HepG2 (cell line): ENCODE measurements around the gene ZFYVE27.

ENCODE experiments used
- ATF3 ChIP-seq: sonication (generic); formaldehyde crosslinking; IDR thresholded peaks from 2 replicates; pipeline ENCODE4 v1.4.0; 2020; ENCODE audit warnings: missing genetic modification reagents
- CC2D1A ChIP-seq: sonication (generic); formaldehyde crosslinking; IDR thresholded peaks from 2 replicates; pipeline ENCODE4 v1.8.1; 2023; ENCODE audit warnings: mild to moderate bottlenecking, missing genetic modification reagents
- CEBPG ChIP-seq: IDR thresholded peaks from 2 replicates; pipeline ENCODE4 v1.6.1; 2016
- CTCF ChIP-seq: sonication (generic); formaldehyde crosslinking; IDR thresholded peaks from 2 replicates; pipeline ENCODE4 v1.5.0; 2020; ENCODE audit warnings: mild to moderate bottlenecking, missing genetic modification reagents, moderate library complexity
- E2F5 ChIP-seq: sonication (generic); formaldehyde crosslinking; conservative IDR thresholded peaks from 2 replicates; pipeline ENCODE4 v1.4.0; 2020; ENCODE audit warnings: missing genetic modification reagents
- KDM4B ChIP-seq: sonication (generic); formaldehyde crosslinking; IDR thresholded peaks from 2 replicates; pipeline ENCODE4 v1.4.0; 2020; ENCODE audit warnings: missing genetic modification reagents
- MYC ChIP-seq: sonication (generic); formaldehyde crosslinking; IDR thresholded peaks from 2 replicates; pipeline ENCODE4 v1.9.0; 2021; ENCODE audit warnings: missing genetic modification reagents, borderline replicate concordance
- NFIC ChIP-seq: IDR thresholded peaks from 2 replicates; pipeline ENCODE4 v1.6.1; 2012; ENCODE audit warnings: mild to moderate bottlenecking, low read length, inconsistent platforms
- TCF7L2 ChIP-seq: IDR thresholded peaks from 2 replicates; pipeline ENCODE4 v1.6.1; 2011; ENCODE audit warnings: mild to moderate bottlenecking, low read depth, low read length, moderate library complexity
- ZBTB21 ChIP-seq: sonication (generic); formaldehyde crosslinking; IDR thresholded peaks from 2 replicates; pipeline ENCODE4 v1.4.0; 2020; ENCODE audit warnings: missing genetic modification reagents
- ZNF839 ChIP-seq: sonication (generic); formaldehyde crosslinking; IDR thresholded peaks from 2 replicates; pipeline ENCODE4 v1.4.0; 2020; ENCODE audit warnings: missing genetic modification reagents, mild to moderate bottlenecking, borderline replicate concordance

GRCh38 chr10:97759946-97760345, 23.0 kb downstream of the ZFYVE27 start:
- no peak for TF ChIP-seq CEBPG (CRISPR knock-in tag)
- TF ChIP-seq NFIC, result no peak
- TF ChIP-seq CTCF (CRISPR knock-in tag), result no peak
- TF ChIP-seq CC2D1A (CRISPR knock-in tag), result no peak
- no peak for TF ChIP-seq ATF3 (CRISPR knock-in tag)
- no peak for TF ChIP-seq ZBTB21 (CRISPR knock-in tag)
- TF ChIP-seq ZNF839, result no peak
- no peak for TF ChIP-seq MYC (CRISPR knock-in tag)
- no peak for TF ChIP-seq KDM4B
- TF ChIP-seq TCF7L2, result no peak
- TF ChIP-seq E2F5 (CRISPR knock-in tag), result no peak
